GM10266 (cell line): ENCODE results near the gene ZNF263.
"Not testable (repeated sequence)": the region's sequence is repeated elsewhere in the genome, so short reads cannot be mapped to it uniquely, and the experiment has no call there.

ENCODE experiments used
- DNase-seq: peaks from one replicate; pipeline ENCODE4 v3.0.0; 2012; ENCODE audit errors: extremely low spot score
- CTCF ChIP-seq: IDR thresholded peaks from 2 replicates; pipeline ENCODE4 v1.5.1; 2012; ENCODE audit warnings: mild to moderate bottlenecking, low read depth; ENCODE audit not compliant: control insufficient read depth, insufficient read depth; ENCODE audit errors: missing control alignments

ZNF263 gene

GRCh38 chr16:3266873-3267537 lies 16.3 kb upstream of the ZNF263 start:
- TF ChIP-seq CTCF: peak; percentile 34
- no peak for DNase-seq

- DNase-seq: no peak
- TF ChIP-seq CTCF: no peak
Measured at GRCh38 chr16:3268294-3268693, 15.0 kb upstream of the ZNF263 start.

GRCh38 chr16:3270718-3271117 lies 12.6 kb upstream of the ZNF263 start:
- not testable (repeated sequence) for DNase-seq

DNA sequence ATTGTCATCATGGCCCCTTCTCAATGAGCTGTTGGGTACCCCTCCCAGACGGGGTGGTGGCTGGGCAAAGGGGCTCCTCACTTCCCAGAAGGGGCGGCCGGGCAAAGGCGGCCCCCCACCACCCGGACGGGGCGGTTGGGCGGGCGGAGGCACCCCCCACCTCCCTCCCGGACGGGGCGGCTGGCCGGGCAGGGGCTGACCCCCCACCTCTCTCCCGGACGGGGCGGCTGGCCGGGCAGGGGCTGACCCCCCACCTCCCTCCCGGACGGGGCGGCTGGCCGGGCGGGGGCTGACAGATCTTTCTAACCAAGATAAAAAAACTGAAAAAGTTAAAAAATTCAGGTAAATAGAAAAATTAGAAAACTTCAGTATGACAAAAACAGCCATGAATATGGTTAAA lies 12.0 kb upstream of the ZNF263 start:
- DNase-seq: not testable (repeated sequence)

DNA sequence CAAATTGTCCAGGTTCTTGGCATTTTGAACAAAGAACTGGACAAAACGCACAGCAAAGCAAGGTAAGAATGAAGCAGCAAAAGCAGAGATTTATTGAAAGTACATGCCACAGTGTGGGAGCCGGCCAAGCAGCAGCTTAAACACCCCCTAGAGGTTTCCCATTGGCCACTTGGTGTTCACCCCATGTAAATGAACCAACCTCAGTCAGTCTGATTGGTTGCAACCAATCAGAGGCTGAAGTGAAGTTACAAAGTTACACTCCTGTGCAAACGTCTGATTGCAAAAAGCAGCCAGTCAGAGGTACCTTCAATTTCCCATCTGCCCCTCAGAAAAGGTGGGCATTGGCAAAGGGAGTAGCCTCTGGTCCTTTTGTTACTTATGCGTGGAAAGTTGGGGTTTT lies 8.8 kb upstream of the ZNF263 start:
- TF ChIP-seq CTCF: no peak
- DNase-seq: no peak

DNA sequence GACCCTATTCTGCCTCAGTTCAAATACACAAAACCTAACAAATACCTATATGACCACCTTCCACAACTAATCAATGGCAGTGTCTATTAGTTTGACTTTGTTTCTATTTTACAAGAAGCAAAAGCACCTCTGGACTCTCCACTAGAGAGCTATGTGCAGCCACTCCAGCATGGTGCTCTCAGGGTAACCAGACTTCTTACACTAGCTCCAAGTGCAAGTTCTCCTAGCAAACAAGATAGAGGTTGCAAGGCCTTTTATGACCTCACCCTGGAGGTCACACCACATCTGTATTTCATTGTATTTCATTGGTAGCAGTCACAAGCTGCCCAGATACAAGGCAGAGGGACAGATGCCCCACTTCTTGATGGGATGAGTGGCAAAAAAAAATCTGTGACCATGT lies 8.3 kb upstream of the ZNF263 start:
- no peak for TF ChIP-seq CTCF
- no peak for DNase-seq

GRCh38 chr16:3276679-3277078 lies 6.6 kb upstream of the ZNF263 start:
- no peak for TF ChIP-seq CTCF
- no peak for DNase-seq

- TF ChIP-seq CTCF: no peak
- no peak for DNase-seq
Measured at GRCh38 chr16:3281222-3281820, 2.0 kb upstream of the ZNF263 start.
